HL-60 (cell line): ENCODE measurements around the gene TCL1B.
A peak's percentile ranks its signal among the peaks of the same experiment; 100 is the strongest.

ENCODE experiments used
- GABPA ChIP-seq: IDR thresholded peaks from 2 replicates; pipeline ENCODE4 v1.6.1; 2012; ENCODE audit warnings: low read depth
- POLR2AphosphoS5 ChIP-seq: IDR thresholded peaks from 2 replicates; pipeline ENCODE4 v1.6.1; 2012; ENCODE audit warnings: low read depth
- SPI1 ChIP-seq: IDR thresholded peaks from 2 replicates; pipeline ENCODE4 v1.6.1; 2012; ENCODE audit warnings: low read depth, mild to moderate bottlenecking, borderline replicate concordance
- TF ChIP-seq, protein P1 (sequence below): IDR thresholded peaks from one replicate; pipeline ENCODE4 v1.5.1; 2011; ENCODE audit warnings: low read length, control low read depth, inconsistent platforms; ENCODE audit not compliant: insufficient read depth
- TF ChIP-seq, protein P2 (sequence below): IDR thresholded peaks from 2 replicates; pipeline ENCODE4 v1.6.1; 2012; ENCODE audit warnings: low read depth; ENCODE audit not compliant: insufficient replicate concordance

DNA sequence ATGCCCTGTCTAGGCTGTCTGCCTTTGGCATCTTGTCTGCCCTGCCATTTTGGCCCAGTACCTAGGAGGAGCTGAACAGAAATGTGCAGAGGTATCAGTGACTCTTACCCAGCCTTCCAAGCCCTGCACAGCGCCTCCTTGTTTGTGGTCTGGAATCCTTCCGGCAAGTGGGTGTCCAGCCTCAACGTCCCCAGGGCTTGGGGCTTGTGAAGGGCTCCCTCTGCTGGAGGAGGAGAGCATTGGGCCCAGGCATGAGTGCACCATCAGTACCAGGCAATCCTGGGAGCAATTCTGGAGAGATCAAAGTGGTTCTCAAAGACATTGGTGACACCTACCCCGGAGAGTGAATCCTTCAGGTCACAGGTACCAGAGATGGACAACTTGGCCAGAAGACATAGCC lies 2.4 kb upstream of the TCL1B start:
- TF ChIP-seq, protein P1, sequence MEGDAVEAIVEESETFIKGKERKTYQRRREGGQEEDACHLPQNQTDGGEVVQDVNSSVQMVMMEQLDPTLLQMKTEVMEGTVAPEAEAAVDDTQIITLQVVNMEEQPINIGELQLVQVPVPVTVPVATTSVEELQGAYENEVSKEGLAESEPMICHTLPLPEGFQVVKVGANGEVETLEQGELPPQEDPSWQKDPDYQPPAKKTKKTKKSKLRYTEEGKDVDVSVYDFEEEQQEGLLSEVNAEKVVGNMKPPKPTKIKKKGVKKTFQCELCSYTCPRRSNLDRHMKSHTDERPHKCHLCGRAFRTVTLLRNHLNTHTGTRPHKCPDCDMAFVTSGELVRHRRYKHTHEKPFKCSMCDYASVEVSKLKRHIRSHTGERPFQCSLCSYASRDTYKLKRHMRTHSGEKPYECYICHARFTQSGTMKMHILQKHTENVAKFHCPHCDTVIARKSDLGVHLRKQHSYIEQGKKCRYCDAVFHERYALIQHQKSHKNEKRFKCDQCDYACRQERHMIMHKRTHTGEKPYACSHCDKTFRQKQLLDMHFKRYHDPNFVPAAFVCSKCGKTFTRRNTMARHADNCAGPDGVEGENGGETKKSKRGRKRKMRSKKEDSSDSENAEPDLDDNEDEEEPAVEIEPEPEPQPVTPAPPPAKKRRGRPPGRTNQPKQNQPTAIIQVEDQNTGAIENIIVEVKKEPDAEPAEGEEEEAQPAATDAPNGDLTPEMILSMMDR, result peak; percentile 76
- no peak for TF ChIP-seq POLR2AphosphoS5
- TF ChIP-seq, protein P2, sequence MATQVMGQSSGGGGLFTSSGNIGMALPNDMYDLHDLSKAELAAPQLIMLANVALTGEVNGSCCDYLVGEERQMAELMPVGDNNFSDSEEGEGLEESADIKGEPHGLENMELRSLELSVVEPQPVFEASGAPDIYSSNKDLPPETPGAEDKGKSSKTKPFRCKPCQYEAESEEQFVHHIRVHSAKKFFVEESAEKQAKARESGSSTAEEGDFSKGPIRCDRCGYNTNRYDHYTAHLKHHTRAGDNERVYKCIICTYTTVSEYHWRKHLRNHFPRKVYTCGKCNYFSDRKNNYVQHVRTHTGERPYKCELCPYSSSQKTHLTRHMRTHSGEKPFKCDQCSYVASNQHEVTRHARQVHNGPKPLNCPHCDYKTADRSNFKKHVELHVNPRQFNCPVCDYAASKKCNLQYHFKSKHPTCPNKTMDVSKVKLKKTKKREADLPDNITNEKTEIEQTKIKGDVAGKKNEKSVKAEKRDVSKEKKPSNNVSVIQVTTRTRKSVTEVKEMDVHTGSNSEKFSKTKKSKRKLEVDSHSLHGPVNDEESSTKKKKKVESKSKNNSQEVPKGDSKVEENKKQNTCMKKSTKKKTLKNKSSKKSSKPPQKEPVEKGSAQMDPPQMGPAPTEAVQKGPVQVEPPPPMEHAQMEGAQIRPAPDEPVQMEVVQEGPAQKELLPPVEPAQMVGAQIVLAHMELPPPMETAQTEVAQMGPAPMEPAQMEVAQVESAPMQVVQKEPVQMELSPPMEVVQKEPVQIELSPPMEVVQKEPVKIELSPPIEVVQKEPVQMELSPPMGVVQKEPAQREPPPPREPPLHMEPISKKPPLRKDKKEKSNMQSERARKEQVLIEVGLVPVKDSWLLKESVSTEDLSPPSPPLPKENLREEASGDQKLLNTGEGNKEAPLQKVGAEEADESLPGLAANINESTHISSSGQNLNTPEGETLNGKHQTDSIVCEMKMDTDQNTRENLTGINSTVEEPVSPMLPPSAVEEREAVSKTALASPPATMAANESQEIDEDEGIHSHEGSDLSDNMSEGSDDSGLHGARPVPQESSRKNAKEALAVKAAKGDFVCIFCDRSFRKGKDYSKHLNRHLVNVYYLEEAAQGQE, result no peak
- no peak for TF ChIP-seq GABPA
- no peak for TF ChIP-seq SPI1
